VCaP (cell line): ENCODE results near the gene FLOT2.

Experiments used
- H3K27ac ChIP-seq: fragments of 450-650 bp; 2 replicates; pipeline ENCODE4 v1.5.1; 2017
- TF ChIP-seq, protein P1 (sequence below): fragments of 450-650 bp; conservative IDR thresholded peaks from 2 replicates; pipeline ENCODE4 v1.5.1; 2017; ENCODE audit warnings: mild to moderate bottlenecking, moderate library complexity

The FLOT2 gene

DNA sequence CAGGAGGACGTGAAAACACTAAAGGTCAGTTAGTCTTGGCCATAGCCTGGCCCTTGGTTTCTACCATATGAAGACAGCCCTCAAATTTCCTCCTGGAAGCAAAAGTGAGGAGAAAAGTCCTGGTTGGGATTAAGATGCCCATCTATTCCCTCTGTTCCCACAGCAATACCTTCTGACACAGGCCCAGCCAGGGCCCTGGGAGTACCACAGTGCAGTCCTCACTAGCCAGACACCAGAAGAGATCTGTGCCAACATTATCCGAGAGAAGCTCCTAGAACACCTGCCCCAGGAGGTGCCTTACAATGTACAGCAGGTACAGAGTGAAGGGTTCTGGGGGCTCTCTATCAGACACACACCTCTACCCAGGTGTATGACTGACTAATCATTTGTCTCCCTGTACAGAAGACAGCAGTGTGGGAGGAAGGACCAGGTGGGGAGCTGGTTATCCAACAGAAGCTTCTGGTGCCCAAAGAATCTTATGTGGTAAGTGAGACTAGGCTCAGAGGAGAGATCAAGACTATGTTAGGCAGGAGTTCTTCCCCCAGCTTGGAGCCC is 38.7 kb downstream of the FLOT2 start:
- H3K27ac ChIP-seq = no peak overlapping the region
- TF ChIP-seq, protein P1, sequence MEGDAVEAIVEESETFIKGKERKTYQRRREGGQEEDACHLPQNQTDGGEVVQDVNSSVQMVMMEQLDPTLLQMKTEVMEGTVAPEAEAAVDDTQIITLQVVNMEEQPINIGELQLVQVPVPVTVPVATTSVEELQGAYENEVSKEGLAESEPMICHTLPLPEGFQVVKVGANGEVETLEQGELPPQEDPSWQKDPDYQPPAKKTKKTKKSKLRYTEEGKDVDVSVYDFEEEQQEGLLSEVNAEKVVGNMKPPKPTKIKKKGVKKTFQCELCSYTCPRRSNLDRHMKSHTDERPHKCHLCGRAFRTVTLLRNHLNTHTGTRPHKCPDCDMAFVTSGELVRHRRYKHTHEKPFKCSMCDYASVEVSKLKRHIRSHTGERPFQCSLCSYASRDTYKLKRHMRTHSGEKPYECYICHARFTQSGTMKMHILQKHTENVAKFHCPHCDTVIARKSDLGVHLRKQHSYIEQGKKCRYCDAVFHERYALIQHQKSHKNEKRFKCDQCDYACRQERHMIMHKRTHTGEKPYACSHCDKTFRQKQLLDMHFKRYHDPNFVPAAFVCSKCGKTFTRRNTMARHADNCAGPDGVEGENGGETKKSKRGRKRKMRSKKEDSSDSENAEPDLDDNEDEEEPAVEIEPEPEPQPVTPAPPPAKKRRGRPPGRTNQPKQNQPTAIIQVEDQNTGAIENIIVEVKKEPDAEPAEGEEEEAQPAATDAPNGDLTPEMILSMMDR = no peak

DNA sequence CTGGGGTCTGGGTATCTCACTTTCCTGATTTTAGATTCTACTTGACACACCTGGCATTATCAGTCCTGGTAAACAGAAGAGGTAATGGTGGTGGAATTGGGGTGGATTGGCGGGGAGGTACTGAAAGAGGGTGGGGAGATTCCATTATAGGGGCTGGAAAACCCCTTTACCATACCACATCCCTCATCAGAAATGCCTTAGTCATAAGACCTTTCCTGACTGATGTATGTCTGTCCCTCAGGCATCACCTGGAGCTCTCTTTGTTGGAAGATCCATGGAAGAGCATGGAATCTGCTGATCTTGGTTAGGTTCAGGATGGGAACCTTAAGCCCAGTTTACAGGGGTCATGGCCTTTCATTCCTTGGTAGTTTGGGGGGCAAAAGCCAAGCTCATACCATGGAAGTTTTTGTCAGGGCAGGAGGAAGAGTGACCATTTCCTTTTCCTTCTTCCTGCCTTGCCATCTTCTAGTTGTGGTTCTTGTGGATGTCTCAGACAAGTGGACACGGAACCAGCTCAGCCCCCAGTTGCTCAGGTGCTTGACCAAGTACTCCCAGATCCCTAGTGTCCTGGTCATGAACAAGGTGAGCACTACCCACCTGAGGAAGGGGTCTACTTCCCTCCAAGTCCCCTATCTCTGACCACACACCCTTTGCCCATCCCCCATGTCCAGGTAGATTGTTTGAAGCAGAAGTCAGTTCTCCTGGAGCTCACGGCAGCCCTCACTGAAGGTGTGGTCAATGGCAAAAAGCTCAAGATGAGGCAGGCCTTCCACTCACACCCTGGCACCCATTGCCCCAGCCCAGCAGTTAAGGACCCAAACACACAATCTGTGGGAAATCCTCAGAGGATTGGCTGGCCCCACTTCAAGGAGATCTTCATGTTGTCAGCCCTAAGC is 39.4 kb downstream of the FLOT2 start:
- TF ChIP-seq, protein P1 = no peak
- no peak overlapping the region for H3K27ac ChIP-seq

DNA sequence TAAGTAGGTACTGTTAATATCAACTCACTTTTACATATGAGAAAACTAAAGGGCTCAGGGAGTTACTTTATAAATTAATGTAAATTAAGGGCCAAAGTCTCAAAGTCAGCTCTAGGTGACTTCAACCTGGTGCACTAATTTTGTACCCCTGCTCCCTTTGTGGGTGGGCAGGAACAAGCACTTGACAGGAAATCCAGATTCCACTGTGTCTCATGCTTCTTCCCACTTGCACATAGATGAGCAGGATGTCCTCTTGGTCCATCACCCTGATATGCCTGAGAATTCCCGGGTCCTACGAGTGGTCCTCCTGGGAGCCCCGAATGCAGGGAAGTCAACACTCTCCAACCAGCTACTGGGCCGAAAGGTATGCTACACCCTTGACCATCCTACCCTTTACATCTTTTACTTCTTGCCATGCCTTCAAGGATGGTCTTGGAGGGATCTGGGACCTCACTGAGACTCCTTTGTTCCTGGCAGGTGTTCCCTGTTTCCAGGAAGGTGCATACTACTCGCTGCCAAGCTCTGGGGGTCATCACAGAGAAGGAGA is 41.4 kb downstream of the FLOT2 start:
- H3K27ac ChIP-seq = no peak overlapping the region
- TF ChIP-seq, protein P1 = no peak

DNA sequence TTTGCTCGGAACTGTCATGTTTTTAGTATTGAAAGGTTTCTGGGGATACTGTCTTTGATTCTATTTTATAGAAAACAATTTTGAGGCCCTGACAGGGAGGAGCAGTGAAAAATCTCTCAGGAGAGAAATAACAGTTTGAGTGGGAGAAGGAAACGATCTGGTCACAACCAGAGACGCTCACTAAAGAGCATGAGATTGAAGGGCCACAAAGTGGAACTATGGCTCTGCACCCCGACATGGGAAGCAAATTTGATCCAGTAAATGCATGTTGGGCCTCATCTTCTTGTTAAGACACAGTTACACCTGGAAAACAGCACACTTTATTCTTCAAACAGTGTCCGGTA is 42.2 kb downstream of the FLOT2 start:
- peak overlapping the region; percentile 88 for H3K27ac ChIP-seq

DNA sequence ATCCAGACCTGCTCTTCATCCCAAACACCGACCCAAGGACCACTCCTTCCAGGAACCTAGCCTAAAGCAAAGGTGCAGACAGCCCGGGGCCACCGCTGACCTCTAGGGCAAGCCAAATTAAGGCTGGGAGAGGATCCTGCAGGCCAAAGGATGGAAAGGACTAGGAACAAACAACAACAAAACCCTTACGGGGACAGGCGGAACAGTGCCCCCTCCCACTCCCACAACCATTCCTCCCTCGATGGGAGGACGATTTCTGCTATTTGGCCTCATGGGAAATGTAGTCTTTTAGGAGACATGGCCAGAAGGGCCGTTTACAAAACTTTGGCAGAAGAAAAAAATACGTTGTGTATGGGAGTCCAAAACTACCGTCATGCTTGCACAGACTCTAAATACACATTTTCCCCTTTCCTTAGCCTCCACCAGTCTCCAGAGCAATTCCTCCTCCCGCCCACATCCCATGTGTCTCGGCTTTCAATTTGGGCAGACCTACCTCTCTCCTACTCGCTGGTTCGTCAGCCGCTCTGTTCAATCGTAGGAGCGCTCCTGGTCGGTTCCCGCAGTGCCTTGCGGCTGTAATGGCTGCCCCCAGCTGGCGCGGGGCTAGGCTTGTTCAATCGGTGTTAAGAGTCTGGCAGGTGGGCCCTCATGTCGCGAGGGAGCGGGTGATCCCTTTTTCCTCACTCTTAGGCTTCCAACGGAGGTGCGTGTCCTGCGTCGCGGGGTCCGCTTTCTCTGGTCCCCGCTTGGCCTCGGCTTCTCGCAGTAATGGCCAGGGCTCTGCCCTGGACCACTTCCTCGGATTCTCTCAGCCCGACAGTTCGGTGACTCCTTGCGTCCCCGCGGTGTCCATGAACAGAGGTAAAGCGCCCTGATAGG is 42.8 kb downstream of the FLOT2 start, which contains the start of gene ERAL1:
Gene ERAL1, plus strand, starts transcription at position 560 of the 879 bp plus-strand sequence. Its CDS starts 19 bp downstream, at position 579.
- TF ChIP-seq, protein P1 = 0 out of 2 replicates have a peak, but pooled peaks have one; percentile 17
- peak within 1 kb of the TSS; percentile 88 for H3K27ac ChIP-seq

More for the DNA sequence above, 42.2 kb downstream of the FLOT2 start:
- TF ChIP-seq, protein P1 = no peak

DNA sequence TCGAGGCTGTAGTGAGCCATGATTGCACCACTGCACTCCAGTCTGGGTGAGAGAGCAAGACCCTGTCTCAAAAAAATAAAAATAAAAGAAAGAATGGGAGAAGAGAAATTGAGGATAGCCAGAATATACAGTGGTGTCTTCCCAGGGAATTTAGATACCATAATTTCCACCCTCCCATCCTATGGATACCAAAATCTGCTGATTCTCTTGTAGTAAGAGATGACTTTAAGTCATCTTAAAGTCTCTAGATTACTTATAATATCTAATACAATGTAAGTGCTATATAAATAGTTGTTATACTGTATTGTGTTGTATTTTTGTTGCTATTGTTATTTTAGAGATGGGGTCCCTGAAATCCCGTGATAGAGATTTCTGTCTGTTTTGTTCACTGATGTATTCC is 44.2 kb downstream of the FLOT2 start:
- H3K27ac ChIP-seq = no peak overlapping the region
- TF ChIP-seq, protein P1 = no peak

DNA sequence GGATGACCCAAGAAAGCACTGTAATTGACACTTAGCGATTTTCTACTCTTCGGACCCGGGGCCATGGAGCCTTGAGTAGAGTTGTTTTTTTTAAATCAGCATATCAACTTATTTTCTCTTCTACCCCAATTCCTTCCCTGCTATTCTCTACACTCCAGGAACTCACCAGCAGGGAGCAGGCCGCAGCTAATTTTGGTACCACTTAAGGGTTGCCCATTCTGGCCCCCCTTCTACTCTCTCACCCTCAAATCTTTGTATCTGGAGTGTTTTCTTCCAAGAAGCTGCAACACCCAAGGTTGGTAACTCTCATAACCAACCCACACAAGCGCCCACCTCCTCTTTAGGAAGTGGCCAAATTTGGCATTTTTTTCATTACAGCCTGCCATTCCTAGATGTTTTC is 48.3 kb downstream of the FLOT2 start:
- H3K27ac ChIP-seq = no peak overlapping the region
- TF ChIP-seq, protein P1 = no peak
